Fibroblast of peridontal ligament (primary cell): ENCODE data around the gene CHSY1.

Experiments
- DNase-seq: peaks from one replicate; pipeline ENCODE4 v3.0.0-alpha.2; 2010; ENCODE audit errors: extremely low read depth

The CHSY1 gene

DNA sequence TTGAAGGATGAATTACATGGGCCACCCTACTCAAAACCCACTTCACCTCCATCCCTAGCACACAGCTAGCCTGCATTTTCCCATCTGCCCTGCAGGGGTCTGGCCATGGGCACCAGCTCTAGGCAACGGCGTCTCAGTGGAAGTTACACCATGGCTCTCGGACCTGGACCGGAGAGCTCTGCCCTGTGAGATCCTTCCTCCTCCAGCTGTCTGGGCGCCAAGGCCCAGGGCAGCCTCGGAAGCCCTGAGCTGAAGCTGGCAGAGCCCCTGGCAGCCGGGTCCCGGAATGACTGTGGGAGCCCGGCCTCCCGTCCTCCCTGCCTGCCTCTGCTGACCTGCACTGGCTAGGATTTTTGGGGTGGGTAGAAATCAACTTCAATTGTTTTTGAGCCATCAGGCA is 98.9 kb downstream of the CHSY1 start:
- no peak for DNase-seq

DNA sequence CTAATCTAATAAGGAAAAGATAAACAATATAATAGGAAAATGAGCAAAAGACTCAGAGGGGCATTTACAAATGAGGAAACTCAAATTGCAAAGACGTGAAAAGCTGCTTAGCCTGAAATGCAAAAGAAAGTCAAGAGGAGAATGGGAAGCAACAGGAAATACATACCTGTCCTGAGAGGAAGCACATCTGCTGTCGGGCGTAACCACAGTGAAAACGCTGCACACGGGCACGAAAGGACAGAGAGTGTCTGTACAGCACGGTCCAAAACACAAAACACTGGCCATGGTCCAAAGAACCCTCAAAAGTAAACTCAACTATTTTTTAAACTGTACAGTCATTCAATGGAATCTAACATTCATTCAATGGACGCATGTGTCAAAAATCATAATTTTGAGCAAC is 100.6 kb downstream of the CHSY1 start:
- DNase-seq: no peak

DNA sequence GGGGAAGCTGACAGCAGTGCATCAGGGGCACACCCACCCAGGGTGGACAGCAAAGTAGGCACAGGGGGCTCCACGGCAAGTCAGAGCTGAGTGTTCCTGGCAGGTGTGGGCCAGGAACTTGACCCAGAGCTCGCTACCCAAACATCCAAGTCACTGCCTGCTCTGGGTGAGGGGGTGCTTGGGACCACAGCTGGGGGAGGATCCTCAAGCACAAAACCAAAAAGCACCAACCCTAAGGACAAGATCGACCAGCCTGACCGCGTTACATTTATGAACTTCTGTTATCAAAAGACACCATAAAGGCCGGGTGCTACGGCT is 101.2 kb downstream of the CHSY1 start:
- no peak for DNase-seq

DNA sequence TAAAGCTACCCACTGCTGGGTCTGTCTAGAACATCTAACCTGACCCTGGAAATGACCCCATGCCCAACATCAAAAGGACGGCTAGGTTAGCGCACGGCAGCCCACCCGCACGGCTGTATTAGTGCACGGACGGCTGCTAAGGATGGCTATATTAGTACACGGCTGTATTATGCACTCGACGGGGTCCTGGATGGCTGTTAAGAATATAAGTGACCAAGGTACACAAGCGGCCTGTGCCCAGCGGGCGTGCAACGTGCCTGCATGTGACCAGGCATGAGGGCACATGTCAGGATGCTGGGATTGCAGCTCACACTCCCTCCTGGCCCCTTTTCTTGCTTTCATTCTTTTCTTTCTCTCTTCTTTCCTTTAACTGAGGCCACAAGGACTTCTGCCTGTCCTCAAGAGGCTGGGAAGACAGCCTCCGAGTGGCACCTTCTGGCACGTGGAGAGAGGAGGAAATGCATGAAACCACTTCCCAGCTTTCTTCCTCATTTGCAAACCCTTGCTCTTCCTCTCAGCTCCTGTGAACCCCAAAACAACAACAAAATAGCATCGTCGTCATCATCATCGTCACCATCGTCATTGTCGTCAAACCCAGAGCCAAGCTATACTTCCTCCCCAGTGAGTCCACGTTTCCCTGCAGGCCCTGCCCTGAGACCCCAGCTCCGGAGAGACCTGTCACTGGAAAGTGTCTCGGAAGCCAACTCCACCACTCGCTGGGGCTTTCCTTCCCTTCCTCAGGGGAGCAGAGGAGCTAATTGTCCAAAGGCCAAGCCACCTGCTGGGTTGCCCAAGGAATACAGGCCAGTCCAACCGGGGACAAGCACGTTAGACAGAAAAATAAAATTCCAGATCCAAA is 101.8 kb downstream of the CHSY1 start:
- DNase-seq: no peak

DNA sequence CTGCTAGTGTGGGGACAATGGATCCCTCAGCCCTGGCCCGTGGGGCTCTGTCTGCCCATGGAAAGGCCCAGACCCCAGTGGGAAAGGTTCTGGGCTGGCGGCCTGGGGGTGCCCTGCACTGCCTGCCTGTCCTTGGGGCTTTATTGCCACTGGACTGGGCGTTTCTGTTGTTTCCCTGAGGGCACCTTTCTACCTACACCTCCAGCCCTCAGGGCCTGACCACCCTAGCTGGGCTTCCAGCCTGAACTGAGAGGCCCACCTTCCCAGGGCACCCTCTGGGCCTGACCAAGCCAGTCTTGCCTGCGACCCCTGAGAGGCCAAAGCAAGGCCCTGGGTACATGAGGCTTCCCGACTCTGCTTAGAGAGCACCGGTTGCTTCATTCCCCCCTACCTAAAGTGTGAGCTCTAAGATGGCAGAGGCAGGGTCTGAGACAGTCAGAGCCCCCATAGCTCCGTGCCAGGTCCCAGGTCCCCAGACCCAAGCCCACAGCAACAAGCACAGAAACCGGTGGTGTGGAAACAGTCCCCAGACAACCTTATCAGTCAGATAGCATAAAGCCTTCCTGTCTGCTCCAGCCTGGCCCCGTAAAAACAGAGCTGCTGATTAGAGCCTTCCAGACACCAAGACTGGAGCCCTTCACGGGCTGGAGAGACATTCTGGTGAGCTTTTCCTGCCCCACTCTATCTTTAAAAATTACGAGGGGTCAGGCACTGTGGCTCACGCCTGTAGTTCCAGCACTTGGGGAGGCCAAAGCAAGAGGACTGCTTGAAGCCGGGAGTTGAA is 102.8 kb downstream of the CHSY1 start:
- no peak for DNase-seq

DNA sequence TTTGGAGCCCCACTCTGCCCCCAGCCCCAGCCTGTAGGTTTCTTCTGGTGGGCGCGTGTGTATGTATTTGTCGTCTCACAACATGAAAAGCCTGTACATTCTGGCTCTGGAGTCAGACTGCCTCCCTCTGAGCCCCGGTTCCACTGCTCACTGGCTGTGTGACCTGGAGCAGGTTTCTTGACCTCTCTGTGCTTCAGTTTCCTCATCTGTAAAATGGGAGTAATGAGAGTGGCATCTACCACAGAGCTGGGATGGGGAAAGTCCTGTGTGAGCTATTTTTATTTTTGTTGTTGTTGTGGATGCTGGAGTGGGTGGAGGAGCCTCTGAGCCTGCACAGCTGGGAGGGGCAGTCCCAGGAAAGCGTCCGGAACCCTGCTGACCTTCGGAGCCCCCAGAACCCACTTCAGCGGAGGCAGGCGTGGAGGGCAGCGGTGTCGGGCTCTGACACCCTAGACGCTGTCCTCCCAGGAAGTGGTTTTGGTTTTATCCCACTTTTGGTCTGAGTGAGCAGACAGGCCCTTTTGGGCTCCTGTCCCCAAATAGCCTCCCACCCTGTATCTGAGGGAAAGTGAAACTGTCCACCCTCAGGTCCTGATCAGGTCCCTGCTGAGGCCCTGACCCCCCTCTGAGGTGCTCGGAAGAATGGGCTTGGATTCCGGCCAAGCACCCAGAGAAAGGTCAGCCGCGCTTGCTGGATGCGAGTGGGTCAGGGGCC is 103.5 kb downstream of the CHSY1 start:
- DNase-seq: no peak

DNA sequence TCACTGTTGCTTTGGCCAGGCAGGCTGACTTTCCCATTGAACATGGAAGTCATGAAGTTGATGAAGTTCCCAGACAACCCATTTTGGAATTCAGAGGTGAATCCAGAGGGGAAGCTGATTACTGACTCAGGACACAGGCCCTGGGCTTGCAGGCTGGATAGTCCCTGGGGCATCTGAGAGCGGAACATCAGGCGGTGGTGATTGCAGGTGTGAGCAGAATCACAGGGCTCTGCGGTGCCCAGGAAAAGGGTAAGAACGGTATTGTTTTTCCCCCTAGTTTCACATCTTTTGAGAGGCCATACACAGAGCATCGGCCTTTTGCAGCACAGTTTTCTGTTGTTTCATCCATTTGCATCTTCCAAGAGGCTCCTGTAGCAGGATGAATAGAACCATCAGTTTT is 104.7 kb downstream of the CHSY1 start:
- DNase-seq: no peak

DNA sequence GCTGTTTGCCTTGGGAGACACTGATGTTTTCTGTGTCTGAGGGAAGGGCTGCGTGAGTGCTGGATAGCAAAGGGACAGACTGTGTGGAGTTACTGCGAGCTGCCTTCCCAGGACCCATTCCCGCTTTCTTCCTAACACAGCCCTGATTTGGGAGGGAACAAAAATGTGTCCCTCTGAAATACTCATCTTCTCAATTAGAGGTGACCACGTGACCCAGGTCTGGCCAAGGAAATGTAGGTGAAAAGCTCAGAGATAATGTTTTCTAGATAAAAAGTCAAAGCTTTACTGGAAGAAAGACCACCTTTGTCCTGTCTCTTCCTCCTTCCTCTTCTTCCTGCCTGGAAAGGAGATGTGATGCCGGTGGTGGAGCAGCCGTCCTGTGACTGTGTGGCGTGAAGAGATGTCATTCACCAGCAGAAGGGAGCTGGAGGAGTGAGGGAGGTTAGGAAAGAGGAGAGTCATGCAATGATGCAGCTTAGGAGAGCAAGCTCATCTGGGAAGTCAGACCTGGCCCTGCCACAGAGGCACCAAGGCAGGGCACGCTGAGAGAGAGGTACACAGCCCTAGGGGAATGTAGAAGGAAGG is 105.6 kb downstream of the CHSY1 start:
- no peak for DNase-seq

DNA sequence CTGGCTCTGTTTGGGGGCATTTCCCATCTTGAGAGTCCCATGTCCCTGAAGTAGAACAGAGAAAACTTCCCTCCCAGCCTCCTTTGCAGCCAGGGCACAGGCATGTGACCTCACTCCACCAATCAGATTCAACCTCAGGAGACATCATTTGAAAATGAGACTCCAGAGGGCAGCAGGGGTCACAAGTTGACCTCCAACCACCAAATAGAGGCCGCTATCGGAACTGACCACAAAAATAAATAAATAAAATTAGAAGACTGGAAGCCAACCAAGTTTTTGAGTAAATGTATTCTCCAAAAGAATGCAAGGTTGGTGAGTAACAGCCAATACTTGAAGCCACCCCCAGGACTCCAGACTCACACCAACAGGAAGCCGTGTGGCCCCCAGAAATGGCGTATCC is 106.5 kb downstream of the CHSY1 start:
- peak; percentile 41 for DNase-seq

DNA sequence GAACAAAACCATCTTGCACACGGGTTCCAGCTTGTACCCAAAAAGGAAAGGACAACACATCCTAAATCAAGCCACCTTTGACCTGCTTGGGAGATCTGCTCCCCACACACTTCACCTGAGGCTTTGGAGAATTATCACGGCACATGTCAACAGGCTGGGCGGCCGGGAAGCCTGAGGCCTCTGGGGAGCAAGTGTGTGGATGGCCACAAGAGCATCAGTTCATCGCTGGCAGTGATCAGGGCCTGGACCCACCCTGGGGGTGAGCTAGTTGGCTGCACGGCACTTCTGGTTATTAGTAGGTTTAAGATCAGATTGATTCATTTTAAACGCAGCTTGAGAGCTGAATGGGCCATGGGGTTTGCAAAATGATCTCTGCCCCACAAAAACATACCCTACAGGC is 108.5 kb downstream of the CHSY1 start:
- DNase-seq: no peak

DNA sequence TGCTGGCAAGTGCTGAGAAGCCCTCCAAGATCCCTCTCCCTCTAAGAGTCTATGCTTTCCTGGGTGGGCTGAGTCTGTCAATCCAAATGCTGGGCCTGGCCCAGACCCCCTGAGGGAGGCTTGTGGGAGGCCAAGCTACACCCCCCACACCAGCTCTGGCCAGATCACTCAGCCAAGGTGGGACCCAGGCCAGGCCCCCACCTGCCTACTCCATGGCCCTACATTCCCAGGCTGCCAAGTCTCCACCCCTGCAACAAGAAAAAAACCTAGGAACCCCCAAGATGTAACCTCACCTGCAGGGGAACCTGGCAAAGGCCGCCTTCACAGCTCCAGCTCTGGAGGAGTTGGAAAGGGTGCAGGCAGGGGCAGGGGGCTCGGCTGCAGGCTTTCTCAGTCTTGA is 109.1 kb downstream of the CHSY1 start:
- no peak for DNase-seq

DNA sequence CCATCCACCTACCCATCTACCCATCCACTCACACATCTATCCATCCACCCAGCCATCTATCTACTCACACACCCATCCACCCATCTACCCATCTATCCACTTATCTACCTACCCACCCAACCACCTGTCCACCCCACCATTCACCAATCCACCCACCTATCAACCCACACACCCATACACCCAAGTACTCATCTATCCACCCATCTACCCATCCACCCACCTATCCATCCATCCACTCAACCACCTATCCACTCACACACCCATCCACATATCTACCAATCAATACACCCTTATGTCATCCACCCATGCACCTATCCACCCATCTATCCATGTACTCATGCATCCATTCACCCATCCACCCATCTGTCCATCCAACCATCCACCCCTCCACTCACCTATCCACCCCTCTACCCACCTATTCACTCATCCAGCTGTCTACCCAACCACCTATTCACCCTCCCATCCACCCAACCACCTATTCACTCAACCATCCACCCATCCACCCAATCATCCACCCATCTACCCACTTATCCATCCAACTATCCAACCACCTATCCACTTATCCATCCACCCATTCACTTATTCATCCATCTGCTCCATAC is 109.8 kb downstream of the CHSY1 start:
- DNase-seq: no peak

DNA sequence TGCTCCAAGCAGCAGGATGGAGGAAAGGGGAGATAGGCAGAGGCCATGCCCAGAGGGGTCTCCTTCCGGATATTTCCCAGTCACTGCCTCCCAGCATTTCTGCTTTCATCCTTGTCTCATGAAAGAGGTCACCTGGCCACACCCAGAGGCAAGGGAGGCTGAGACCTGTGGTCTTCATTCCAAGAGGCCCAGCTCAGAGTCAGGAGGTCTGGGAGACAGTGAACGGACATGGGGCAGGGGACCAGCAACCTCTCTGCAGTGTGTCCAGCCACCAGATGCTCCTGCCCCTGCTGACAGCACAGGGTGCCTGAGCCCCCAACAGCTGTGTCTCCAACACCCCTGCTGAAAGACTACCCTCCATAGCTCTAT is 111.2 kb downstream of the CHSY1 start:
- no peak for DNase-seq

DNA sequence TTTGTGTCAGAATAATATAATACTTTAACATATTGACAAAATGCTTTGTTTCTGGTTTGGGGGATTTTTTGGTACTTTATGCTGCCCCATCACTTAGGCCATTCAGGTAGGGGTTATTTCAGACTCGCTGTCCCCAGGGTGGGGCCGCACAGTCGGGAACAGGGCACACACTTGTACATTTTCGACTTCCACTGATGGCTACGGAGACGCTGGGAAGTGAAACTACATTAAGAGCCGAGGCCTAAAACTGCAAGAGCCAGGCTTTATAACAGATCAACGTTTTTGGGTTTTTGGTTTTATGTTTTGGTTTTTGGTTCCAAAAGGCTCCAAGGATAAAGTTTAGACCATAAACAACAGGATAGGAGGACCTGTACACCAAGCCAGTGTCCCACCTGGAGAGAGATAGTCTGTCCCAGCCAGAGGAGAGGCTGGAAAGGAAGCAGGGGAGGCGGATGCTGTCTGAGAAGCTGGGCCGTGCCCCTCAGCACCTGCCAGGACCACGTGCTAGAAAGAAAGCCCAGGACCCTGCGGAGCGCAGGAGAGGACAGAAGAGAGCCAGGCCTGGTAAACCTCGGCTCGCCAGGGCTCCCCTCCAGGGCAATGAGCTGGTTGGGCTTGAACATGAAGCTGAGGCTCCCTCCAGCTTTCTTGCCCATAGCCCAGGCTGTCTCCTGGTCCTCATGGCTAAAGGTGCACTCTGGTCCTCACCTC is 111.7 kb downstream of the CHSY1 start:
- no peak for DNase-seq

DNA sequence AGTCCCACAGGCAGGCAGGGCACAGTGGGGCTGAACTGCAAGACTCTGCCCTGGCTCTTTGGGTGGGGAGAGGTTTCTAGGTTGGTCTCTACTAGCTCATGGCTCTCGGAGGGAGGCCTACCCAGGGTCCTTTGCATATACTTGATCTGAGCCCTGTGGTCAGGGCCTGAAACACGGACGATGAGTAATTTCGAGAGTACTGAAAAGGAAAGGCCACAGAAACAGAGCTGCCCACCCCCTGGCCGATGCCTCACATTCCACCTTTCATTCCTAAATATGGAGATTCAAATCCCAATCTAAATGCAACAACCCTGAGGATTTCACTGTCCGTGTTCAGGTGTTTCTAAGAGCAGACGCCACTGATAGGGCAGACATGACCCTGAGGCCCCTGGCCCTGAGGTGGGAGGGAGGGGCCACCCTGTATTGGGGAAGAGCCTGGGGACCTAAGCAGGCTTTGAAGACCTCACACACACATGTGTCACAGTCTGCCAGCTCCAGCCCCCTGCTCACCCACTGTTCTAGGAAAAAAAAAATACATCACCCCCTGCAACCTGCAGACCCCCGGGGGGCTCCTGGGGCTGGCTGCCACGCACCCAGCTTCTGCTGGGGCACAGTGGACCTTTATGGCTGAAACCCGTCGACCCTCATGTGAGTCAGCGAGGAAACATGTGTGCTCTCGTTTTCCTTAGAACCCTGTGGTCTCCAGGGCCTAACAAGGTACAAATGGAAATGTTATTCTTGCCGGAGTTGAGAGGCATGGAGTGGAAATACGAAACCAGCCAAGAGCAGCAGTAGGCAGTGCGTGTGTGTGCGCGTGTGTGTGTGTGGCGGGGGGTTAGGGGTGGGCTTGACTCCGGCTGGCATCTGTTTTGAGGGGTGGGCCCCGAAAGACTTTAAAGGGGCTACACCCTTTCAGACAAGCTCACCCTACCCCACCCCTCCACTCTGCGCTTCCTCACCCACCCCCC is 112.7 kb downstream of the CHSY1 start:
- DNase-seq: no peak

DNA sequence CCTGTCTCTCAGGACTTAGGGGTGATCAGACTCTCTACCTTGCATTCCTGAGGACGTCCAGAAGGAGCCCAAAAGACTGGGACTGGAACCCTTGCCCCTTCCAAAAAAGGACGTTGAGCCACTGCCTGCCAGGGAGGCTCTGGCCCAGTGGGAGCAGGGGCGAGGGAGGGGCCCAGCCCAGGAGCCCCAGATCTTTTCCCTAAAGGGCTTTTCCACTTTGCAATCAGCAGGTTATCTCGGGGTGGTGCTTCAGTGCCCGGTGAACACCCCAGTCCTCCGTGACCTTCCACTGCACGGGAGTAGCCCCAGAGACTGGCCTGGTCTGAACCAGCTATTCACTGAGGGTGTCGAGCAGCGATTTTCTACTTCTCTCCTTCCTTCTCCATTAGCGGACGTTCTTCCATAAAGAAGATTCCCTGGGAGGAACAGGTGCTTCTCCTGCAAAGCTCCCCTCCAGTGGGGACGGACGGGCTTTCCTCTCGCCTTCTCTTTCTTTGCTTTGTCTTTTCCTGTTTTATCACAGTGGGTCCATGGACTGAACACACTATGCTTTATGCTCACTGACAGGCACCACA is 113.7 kb downstream of the CHSY1 start:
- no peak for DNase-seq

DNA sequence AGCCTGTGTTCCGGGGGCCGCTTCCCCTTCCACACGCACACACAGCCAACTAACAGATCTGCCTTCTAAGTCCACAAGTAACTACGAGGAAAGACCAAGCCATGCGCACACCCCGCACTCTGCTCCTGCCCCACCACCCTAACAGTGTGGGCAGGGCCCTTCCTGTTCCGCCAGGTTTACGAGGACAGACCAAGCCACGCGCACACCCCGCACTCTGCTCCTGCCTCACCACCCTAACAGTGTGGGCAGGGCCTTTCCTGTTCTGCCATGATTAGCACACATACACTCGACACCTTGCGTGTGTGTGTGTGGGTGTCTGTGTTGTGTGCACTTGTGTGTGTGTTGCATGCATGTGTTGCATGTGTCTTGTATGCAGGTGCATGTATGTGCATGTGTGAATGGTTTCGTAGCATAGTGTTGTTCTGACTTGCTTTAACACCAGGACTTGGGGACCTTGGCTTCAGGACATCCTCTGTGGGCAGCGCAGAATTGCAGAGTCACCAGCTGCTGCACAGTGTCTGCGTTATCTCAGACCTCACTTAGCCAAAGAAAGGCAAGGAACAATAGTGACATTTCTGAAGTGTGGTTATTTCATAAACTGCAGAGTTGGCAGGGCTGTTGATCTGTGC is 114.4 kb downstream of the CHSY1 start:
- no peak for DNase-seq

DNA sequence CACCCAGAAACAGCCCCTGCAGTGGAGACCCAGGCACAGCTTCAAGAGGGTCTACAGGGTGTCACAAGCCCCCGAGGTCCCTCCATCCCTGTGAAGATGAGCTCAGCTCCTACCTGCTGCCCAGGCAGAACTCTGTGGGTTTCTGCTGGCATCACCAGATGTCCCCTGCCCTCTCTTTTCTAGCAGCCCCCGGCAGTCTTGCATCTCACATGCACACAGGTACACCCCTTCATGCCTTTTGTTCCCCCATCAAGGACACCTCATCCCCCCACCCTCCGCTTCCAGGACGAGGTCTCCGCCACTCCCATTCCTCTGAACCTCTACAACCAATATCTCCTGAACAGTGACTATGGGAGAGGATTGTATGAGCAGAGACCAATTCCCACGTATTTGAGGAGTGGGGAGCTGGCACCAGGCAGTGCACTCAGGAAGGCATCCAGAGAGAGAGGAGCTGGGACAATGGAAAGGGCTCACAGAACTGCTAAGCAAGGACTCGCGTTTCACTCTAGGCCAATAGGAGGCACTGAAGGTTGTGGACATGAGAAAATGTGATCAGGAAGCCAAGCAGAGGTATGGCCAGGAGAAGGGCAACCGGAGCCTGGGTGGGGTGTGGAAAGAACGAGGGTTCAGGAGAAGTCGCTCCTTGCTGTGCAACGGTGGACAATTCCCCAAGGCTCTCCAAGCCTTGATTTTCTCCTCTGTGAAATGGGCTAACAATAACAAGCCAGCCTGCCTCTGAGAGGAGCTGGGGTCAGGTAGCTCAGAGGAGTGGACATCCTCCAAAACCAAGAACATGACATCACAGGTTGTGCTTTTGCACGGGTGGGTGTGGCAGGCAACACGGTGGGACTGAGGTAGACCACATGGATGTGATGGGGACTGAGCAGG is 115.2 kb downstream of the CHSY1 start:
- DNase-seq: no peak
